GF-D8 (cell line): ENCODE results near the gene RHBDF2.
"Not testable (repeated sequence)": the region's sequence is repeated elsewhere in the genome, so short reads cannot be mapped to it uniquely, and the experiment has no call there.

Experiments used
- DNase-seq: peaks from one replicate; lab custom pipeline; 2025; lab: John Stamatoyannopoulos, UW

Gene RHBDF2

GRCh38 chr17:76538281-76538931, 37.2 kb upstream of the RHBDF2 start:
- no peak for DNase-seq

GRCh38 chr17:76537578-76538280, 36.5 kb upstream of the RHBDF2 start, which contains the start of gene CYGB:
CYGB (minus strand) TSS chr17:76537709; CDS start chr17:76537542, 167 bp downstream.
- no peak for DNase-seq

DNA sequence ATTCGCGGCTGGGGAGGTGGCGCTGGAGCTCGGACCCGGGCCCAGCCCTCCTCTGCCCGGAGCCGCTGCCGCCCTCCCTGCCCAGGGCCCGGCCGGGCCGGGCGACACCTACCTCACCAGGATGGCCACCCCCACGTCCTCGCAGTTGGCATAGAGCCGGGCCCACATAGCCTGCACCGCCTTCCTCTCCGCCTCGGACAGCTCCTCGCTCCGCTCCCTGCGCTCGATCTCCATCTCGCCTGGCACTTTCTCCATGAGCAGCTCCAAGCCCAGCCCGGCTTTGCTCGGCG, 36.0 kb upstream of the RHBDF2 start:
- DNase-seq, result no peak

DNA sequence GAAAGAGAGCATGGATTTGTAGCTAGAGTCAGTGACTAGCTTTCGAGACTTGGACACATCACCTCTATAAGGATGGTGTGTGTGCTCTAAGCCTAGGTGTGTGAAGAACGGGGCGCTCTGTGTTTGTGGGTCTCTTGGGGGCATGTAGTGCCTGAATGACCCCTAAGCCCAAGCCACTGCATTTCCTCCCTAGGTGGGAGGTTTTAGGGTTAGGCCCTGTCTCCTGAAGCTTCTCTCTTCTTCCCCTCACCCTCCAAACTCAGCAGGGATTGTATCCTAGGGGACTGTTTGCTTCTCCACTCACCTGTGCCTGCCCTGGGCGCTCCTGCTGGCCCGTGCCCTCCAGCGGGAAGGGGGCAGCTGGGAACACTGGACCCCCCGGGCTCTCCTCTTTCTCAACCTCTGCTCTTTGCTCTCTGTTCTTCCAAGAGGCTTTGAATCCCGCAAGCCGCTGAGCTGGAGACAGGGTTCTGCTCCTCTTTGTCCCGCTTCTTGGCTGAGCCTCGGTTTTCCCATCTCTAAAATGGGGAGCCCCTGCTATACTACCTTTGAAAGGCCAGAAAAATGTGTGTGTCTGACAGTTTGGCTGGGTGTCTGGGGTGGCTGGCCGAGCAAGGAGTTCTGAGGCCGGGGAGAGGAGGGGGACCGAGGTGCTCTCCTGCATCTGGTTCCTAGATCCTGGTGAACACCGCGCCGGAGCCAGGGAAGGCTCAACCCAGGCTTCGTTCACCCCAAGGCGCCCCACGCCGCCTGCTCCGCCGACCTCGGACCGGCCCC, 35.5 kb upstream of the RHBDF2 start:
- DNase-seq, result no peak

DNA sequence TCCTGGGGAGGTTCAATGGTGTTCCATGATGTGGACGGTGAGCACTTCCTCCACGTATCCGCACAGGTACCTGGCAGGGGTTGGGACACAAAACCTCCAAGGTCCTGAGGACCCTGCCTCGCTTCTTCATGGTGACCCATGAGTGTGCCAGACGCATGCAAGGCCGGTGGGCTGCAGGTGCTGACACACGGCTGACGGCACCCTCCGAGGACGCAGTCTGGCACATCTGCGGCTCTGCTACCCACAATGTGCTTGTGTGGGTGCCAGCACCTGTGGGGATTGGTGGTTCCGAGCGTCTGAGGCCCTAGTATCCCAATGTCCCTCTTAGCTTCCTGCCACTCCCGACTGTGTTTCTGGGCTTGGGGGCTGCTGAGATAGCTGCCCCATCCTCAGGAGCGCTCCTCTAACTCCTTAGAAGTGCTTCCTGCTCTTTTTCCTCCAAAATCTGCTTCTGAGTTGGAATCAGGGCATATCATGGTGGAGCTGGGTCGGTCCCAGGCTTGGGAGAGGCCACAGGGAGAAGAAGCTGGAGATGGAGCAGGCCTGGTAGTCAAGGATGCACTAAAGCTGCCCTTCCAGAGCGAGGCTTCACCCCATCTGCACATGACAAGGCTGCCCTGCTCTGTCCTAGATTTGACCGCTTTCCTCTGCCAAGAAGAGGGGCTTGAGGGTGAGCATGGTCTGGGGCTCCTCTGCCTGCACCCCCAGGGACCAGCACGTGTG, 34.7 kb upstream of the RHBDF2 start:
- DNase-seq, result no peak

- no peak for DNase-seq
These were observed 33.9 kb upstream of the RHBDF2 start for GRCh38 chr17:76534831-76535732.

DNA sequence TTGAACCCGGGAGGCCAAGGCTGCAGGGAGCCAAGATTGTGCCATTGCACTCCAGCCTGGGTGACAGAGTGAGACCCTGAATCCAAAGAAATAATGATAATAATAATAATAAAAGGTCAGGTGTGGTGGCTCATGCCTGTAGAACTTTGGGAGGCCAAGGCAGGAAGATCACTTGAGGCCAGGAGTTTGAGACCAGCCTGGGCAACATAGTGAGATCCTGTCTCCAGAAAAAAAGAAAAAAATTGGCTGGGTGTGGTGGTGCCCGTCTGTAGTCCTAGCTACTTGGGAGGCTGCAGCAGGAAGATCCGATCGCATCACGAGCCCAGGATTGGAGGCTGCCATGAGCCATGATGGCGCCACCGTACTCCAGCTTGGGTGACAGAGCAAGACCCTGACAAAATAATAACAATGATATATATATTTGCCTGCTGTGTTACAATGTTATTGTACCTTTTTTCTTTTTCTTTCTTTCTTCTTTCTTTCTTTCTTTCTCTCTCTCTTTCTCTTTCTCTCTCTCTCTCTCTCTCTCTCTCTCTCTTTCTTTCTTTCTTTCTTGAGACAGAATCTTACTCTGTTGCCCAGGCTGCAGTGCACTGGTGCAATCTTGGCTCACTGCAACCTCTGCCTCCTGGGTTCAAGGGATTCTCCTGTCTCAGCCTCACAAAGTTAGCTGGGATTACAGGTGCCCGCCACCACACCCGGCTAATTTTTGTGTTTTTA, 32.6 kb upstream of the RHBDF2 start:
- DNase-seq, result not testable (repeated sequence)

- DNase-seq, result no peak
These were observed 30.9 kb upstream of the RHBDF2 start for GRCh38 chr17:76532072-76532651.

GRCh38 chr17:76531486-76532038, 30.3 kb upstream of the RHBDF2 start:
- no peak for DNase-seq

DNA sequence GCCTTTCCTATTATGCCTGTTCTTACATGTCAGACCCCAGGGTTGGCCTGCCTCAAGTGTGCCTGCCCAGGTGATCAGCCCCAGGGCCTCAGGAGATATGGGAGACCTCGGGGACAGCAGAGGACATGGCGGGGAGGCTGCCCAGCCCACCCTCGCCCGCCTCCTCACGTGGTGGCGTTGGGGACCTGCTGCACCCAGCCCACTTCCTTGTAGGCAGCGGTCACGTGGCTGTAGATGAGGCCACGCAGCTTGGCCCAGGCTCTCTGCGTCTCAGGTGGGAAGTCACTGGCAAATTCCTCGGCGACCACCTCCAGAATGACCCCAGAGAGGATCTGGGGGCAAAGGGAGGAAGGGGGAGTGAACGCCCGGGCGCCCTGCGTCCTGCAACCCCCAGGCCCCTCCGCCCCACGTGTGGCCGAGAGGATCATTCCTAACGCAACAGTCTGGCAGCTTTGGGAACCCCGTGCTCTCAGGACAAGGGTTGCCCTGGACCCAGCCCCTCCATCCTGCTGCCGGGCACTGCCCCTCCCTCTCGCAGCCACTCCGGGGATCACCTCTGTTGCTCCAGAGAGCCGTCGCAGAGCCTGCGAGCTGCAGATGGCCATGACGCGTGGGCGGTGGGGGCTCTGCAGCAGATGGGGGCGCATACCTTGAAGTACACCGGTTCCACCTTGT, 29.7 kb upstream of the RHBDF2 start:
- no peak for DNase-seq

GRCh38 chr17:76530095-76530723, 29.0 kb upstream of the RHBDF2 start:
- DNase-seq, result no peak

DNA sequence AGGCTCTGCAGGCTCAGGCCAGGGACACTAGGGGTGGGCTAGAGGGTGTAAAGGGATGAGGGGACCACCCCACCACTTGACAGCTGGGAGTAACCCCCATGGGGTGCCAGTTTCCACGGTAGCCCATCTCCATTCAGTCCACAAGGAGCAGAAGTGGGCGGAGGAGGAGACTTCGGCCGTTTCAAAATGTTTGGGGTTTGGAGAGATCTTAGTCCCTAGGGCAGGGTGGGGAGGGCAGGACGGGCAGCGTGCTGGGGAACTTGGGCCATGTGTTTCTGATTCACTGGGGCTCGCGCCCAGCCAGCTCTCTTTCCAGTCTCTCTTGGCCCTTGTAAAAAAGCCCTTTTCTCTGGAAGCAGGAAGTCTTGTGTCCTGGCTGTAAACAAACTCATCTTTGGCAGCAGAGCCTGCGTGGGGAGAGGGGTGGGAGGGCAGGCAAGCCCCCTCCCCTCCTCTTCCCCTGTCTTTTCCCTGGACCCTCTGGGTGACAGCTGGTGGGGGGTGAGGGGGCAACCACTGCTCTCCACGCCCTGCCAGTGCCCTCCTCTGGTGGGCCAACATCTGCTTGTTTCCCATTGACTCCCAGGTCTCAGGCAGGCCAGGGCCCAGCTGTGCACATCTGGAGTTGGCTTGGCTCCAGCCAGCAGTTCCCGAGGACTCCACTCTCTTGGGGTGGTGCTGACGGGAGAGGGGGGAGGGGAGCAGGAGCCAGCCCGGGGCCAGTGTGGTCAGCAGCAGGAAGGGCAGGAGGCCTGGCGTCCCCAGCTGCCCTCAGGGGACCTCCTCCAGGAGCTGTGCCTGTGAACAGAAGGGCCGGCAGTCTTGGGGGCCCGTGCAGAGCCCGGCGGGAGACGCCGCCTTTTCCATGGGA, 28.2 kb upstream of the RHBDF2 start:
- DNase-seq, result no peak

DNA sequence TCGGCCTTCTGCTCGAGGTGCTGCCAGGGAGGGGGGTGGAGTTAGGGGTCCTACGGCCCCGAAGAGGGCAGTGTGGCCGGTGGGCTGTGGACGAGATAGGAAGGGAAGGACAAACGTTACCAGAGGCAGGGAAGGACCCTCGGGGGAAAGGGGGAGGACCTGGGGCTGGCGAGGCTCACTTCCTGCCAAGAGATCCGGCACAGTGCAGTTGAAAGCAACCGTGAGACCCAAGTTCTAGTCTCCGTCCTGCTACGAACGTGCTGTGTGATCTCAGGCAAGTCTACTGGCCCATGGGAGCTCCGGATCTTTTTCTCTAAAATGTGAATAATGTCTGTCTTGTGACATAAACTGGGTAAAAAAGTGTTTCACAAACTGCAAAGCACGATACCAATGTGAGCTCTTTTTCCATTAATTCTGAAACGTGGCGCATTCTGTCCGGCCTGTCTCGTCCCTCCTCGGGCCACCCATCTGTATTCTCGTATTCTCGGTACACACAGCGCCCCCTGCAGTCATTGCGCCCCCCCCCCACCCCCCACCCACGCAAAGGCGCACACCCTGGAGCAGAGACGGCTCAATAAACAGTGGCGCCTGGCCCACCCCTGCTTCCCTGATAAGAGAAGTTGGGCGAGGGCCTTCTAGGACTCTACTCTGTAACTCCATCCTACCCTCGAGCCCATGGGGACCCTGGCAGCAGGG, 27.5 kb upstream of the RHBDF2 start:
- no peak for DNase-seq

GRCh38 chr17:76528156-76528527, 26.9 kb upstream of the RHBDF2 start:
- DNase-seq, result no peak

DNA sequence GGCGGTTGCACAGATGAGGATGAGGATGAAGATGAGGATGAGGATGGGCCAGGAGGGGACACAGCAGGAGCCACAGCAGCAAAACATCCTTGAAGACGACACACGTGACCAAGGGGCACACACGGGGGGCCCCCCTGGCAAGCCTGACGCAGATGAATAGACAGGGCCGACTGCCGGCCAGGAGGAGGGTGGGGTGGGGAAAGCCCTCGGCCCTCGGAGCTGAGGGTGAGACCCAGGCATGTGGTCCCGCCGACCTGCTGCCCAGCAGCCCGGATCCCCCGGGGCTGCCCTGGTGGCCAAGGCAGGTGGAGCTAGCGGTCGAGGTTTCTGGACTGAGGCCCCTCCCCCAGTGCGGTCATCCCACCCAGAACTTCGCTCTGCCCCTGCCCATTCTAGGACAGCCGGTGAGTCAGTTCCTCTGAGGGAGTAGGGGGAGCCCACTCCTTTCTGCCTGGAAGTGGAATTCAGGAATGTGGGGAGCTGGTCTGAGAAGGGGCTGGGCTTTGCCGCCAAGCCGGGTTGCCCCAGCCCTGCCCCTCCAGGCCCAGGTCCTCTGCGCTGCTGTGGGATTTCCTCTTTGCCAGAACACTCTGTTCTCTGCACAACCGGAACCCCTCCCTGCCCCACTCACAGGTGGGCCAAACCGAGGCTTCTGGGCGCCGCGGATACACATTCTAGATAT, 26.3 kb upstream of the RHBDF2 start:
- DNase-seq, result no peak

DNA sequence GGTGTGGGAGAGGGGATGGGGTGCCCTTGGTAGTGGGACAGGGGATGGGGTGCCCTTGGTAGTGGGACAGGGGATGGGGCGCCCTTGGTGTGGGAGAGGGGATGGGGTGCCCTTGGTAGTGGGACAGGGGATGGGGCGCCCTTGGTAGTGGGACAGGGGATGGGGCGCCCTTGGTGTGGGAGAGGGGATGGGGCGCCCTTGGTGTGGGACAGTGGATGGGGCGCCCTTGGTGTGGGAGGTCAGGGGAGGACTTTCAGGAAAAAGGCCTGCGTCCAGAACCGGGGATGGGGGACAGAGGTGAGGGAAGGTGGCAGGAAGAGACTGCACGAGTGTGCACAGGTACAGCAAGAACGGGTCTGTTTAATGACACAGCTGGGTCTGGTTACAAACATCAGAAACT, 25.8 kb upstream of the RHBDF2 start:
- not testable (repeated sequence) for DNase-seq

DNA sequence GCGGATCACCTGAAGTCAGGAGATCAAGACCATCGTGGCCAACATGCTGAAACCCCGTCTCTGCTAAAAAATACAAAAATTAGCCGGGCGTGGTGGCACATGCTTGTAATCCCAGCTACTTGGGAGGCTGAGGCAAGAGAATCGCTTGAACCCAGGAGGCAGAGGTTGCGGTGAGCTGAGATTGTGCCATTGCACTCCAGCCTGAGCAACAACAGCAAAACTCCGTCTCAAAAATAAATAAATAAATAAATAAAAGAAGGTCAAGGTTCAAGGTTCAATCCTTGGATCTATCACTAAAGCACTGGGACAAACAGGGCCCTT, 24.2 kb upstream of the RHBDF2 start:
- not testable (repeated sequence) for DNase-seq
